H1 (cell line): ENCODE data around the gene SLC32A1. TPM values are rescaled to one million over a fixed set of nuclear protein-coding genes. Genes with fewer than 3 reads are reported as not detected.

ENCODE experiments used
- CTCF ChIA-PET: fragments of 300-600 bp; sonication (Branson Sonifier 250); formaldehyde crosslinking; loops from one replicate; lab custom pipeline; 2021; ENCODE audit not compliant: partially characterized antibody; lab: Charles Lee
- POLR2A ChIA-PET: fragments of 300-600 bp; sonication (Branson Sonifier 250); formaldehyde crosslinking; loops from one replicate; lab custom pipeline; 2021; ENCODE audit warnings: inconsistent platforms; ENCODE audit not compliant: partially characterized antibody; lab: Charles Lee
- DNase-seq, 2 experiments: peaks; one replicate each; pipeline versions ENCODE4 v3.0.0 to v3.0.0-alpha.2; 2010 to 2022; ENCODE audit warnings: low spot score in 2 of 2, low read depth in 1 of 2, mixed read lengths in 1 of 2
- FAIRE-seq: peaks from 2 replicates; lab custom pipeline; 2011; peaks lifted over from hg19 to GRCh38; lab: Jason Lieb, UNC
- H2AFZ ChIP-seq: 2 replicates; pipeline ENCODE4 v1.8.1; 2012; ENCODE audit warnings: low read length, inconsistent platforms
- H2AK5ac ChIP-seq: 2 replicates; pipeline ENCODE4 v1.6.1; 2013; ENCODE audit warnings: low read depth, low read length
- H2BK120ac ChIP-seq: replicated peaks from 2 replicates; pipeline ENCODE3; 2013; ENCODE audit warnings: low read depth, low read length, inconsistent platforms
- H2BK12ac ChIP-seq: 2 replicates; pipeline ENCODE4 v1.6.1; 2013; ENCODE audit warnings: low read depth, low read length
- H2BK15ac ChIP-seq: 2 replicates; pipeline ENCODE4 v1.6.1; 2013; ENCODE audit warnings: low read length
- H2BK20ac ChIP-seq: 2 replicates; pipeline ENCODE4 v1.6.1; 2013; ENCODE audit warnings: low read length
- H2BK5ac ChIP-seq: 2 replicates; pipeline ENCODE4 v1.6.1; 2013; ENCODE audit warnings: low read depth, low read length
- H3K14ac ChIP-seq: 2 replicates; pipeline ENCODE4 v1.6.1; 2013; ENCODE audit warnings: inconsistent platforms; ENCODE audit not compliant: insufficient read length
- H3K18ac ChIP-seq: 2 replicates; pipeline ENCODE4 v1.6.1; 2013; ENCODE audit warnings: low read length; ENCODE audit errors: extremely low read depth
- H3K23ac ChIP-seq: 2 replicates; pipeline ENCODE4 v1.6.1; 2013; ENCODE audit warnings: inconsistent platforms; ENCODE audit not compliant: insufficient read length
- H3K23me2 ChIP-seq: 2 replicates; pipeline ENCODE4 v1.6.1; 2013; ENCODE audit warnings: low read depth, low read length
- H3K27ac ChIP-seq: 2 replicates; pipeline ENCODE4 v1.6.1; 2011; ENCODE audit warnings: low read depth, low read length, inconsistent platforms
- H3K27me3 ChIP-seq, 4 experiments: replicated peaks in 1 of 4; 1 replicate in 1 of 4; 2 replicates in 3 of 4; pipeline versions ENCODE4 v1.6.1 to v1.8.1; 2011 to 2013; ENCODE audit warnings: low read length in 3 of 4, mild to moderate bottlenecking in 3 of 4, inconsistent platforms in 2 of 4, mixed read lengths in 2 of 4, moderate library complexity in 1 of 4; ENCODE audit not compliant: control insufficient read depth in 3 of 4, insufficient read depth in 3 of 4; ENCODE audit errors: extremely low read depth in 1 of 4
- H3K36me3 ChIP-seq, 4 experiments: 2 replicates each; pipeline versions ENCODE4 v1.6.1 to v1.8.1; 2011 to 2013; ENCODE audit warnings: mild to moderate bottlenecking in 4 of 4, low read length in 3 of 4, moderate library complexity in 2 of 4, control low read depth in 1 of 4, inconsistent platforms in 1 of 4; ENCODE audit not compliant: insufficient read depth in 4 of 4, control insufficient read depth in 2 of 4
- H3K4ac ChIP-seq: replicated peaks from 2 replicates; pipeline ENCODE3; 2013; ENCODE audit warnings: low read length, low read depth, mixed read lengths, inconsistent platforms; ENCODE audit not compliant: insufficient read length
- H3K4me1 ChIP-seq, 4 experiments: replicated peaks in 1 of 4; 1 replicate in 1 of 4; 2 replicates in 3 of 4; pipeline versions ENCODE4 v1.6.1 to v1.8.1; 2011 to 2013; ENCODE audit warnings: low read length in 3 of 4, inconsistent platforms in 2 of 4, mixed read lengths in 1 of 4; ENCODE audit not compliant: insufficient read depth in 4 of 4, control insufficient read depth in 3 of 4
- H3K4me2 ChIP-seq, 2 experiments: 2 replicates each; pipeline versions ENCODE4 v1.6.1 to v1.8.1; 2011 to 2013; ENCODE audit warnings: low read depth in 2 of 2, low read length in 2 of 2, control low read depth in 1 of 2, inconsistent platforms in 1 of 2, mild to moderate bottlenecking in 1 of 2; ENCODE audit not compliant: insufficient read depth in 1 of 2
- H3K4me3 ChIP-seq, 4 experiments: fragments of 200-600, 300-600 bp in 1 of 4; sonication (generic), shearing (Covaris generic), sonication (Bioruptor Twin) in 1 of 4; 2 replicates each; pipeline versions ENCODE4 v1.5.1 to v1.8.1; 2011 to 2016; ENCODE audit warnings: low read length in 4 of 4, low read depth in 3 of 4, control low read depth in 2 of 4, inconsistent platforms in 2 of 4, mild to moderate bottlenecking in 2 of 4, mixed read lengths in 1 of 4, moderate library complexity in 1 of 4; ENCODE audit not compliant: insufficient read depth in 2 of 4; ENCODE audit errors: extremely low read depth in 1 of 4
- H3K56ac ChIP-seq: replicated peaks from 2 replicates; pipeline ENCODE3; 2013; ENCODE audit warnings: low read depth, mild to moderate bottlenecking, mixed read lengths, low read length, inconsistent platforms; ENCODE audit not compliant: insufficient read length
- H3K79me1 ChIP-seq: 2 replicates; pipeline ENCODE4 v1.6.1; 2013; ENCODE audit warnings: low read depth, low read length, control low read depth
- H3K79me2 ChIP-seq, 2 experiments: 2 replicates each; pipeline versions ENCODE4 v1.6.1 to v1.8.1; 2012 to 2013; ENCODE audit warnings: low read length in 2 of 2, mild to moderate bottlenecking in 2 of 2, inconsistent platforms in 1 of 2; ENCODE audit not compliant: insufficient read depth in 2 of 2, control insufficient read depth in 1 of 2
- H3K9ac ChIP-seq, 4 experiments: replicated peaks in 1 of 4; 1 replicate in 1 of 4; 2 replicates in 3 of 4; pipeline versions ENCODE4 v1.6.1 to v1.8.1; 2011 to 2013; ENCODE audit warnings: low read depth in 3 of 4, low read length in 3 of 4, control low read depth in 2 of 4, mild to moderate bottlenecking in 2 of 4, moderate library complexity in 2 of 4, inconsistent platforms in 1 of 4; ENCODE audit errors: extremely low read depth in 1 of 4
- H3K9me3 ChIP-seq, 2 experiments: 2 replicates each; pipeline versions ENCODE4 v1.6.1 to v1.8.1; 2012 to 2013; ENCODE audit warnings: mild to moderate bottlenecking in 2 of 2, moderate library complexity in 2 of 2, control low read depth in 1 of 2, inconsistent platforms in 1 of 2, low read depth in 1 of 2, low read length in 1 of 2, mixed read lengths in 1 of 2; ENCODE audit not compliant: insufficient read depth in 2 of 2
- H4K20me1 ChIP-seq, 2 experiments: replicated peaks in 1 of 2; 2 replicates each; pipeline versions ENCODE3 to v1.8.1; 2011 to 2013; ENCODE audit warnings: inconsistent platforms in 2 of 2, low read length in 2 of 2, mild to moderate bottlenecking in 1 of 2; ENCODE audit not compliant: insufficient read depth in 2 of 2, control insufficient read depth in 1 of 2
- H4K5ac ChIP-seq: 2 replicates; pipeline ENCODE4 v1.6.1; 2013; ENCODE audit warnings: low read length, low read depth, mixed read lengths, inconsistent platforms; ENCODE audit not compliant: insufficient read length
- H4K8ac ChIP-seq: 2 replicates; pipeline ENCODE4 v1.8.0; 2013; ENCODE audit warnings: mild to moderate bottlenecking, moderate library complexity, low read length, inconsistent platforms; ENCODE audit not compliant: insufficient read depth; ENCODE audit errors: extremely low read depth
- H4K91ac ChIP-seq: replicated peaks from 2 replicates; pipeline ENCODE3; 2013; ENCODE audit warnings: low read length, mixed read lengths, inconsistent platforms; ENCODE audit not compliant: insufficient read length
- ATF3 ChIP-seq: IDR thresholded peaks from 2 replicates; pipeline ENCODE4 v1.6.1; 2011; ENCODE audit warnings: low read depth, mild to moderate bottlenecking, low read length; ENCODE audit not compliant: insufficient read depth
- EP300 ChIP-seq, 2 experiments: IDR thresholded peaks; 1 replicate in 1 of 2; 2 replicates in 1 of 2; pipeline ENCODE4 v1.6.1; 2011 to 2012; ENCODE audit warnings: low read depth in 2 of 2, low read length in 2 of 2, mild to moderate bottlenecking in 2 of 2, borderline replicate concordance in 1 of 2, inconsistent platforms in 1 of 2, moderate library complexity in 1 of 2
- WGBS, 2 experiments: shearing (Covaris generic) in 1 of 2; methylation state at CpG; one replicate each; pipeline versions ENCODE4 v1.1.6 to v1.1.7; 2013 to 2015; ENCODE audit warnings: low lambda C conversion rate in 2 of 2, mixed read lengths in 2 of 2, inconsistent platforms in 1 of 2, low coverage in 1 of 2, missing lambda C conversion rate in 1 of 2; ENCODE audit not compliant: insufficient replicate concordance in 2 of 2, insufficient coverage in 1 of 2, insufficient read length in 1 of 2; ENCODE audit errors: extremely low coverage in 1 of 2, missing lambda C conversion rate in 1 of 2; 5-methylcytosine and 5-hydroxymethylcytosine counted together
- polyA plus RNA-seq, 7 experiments: library from polyadenylated mRNA; depleted of rRNA in 3 of 7; stranded (reverse) in 5 of 7; unstranded in 2 of 7; fragments of >200 nt in 5 of 7; fragments of 200-250 nt in 2 of 7; gene quantifications; 1 replicate in 5 of 7; 2 replicates in 1 of 7; 4 replicates in 1 of 7; pipeline versions ENCODE4 v1.2.1 to v1.2.3, GENCODE V29; 2011 to 2013; ENCODE audit warnings: missing spikeins in 2 of 7, mixed read lengths in 2 of 7
- total RNA-seq: library from RNA; stranded (reverse); fragmentation: NEBNext Ultra II Directional; extraction: Animal tissue kit (Norgen Biotek cat#: 25700); gene quantifications from 2 replicates; pipeline ENCODE4 v1.2.1, GENCODE V29; 2021

Gene SLC32A1
- total and polyA plus RNA-seq, 2 of the 8 experiments (the other 6 are each of a cell fraction or from before 2014, with no cell fraction given), result 0.09 to 0.15 TPM

GRCh38 chr20:38766071-38766470, 41.8 kb downstream of the SLC32A1 start:
- no peak overlapping the region for H2BK120ac ChIP-seq
- 0 out of 7 replicates have a peak, but pooled peaks cover 0 to 2% (median 0%) of the 10 kb centered on the region in 4 experiments for H3K4me1 ChIP-seq
- no peak overlapping the region for H4K91ac ChIP-seq
- FAIRE-seq (no peak), DNase-seq (no peak)
- H3K36me3 ChIP-seq, result peaks cover 2 to 42% (median 17%) of the 10 kb centered on the region in 4 experiments; a peak in 7 of 8 replicates
- no peak overlapping the region for H3K18ac ChIP-seq
- no peak overlapping the region for H3K4me2 ChIP-seq
- no peaks in the 10 kb centered on the region for H3K27me3 ChIP-seq
- 95% methylated on average over 4 of the region's 4 CpGs; no CpG with 5 or more reads in 1 of the 2 experiments for WGBS, 2 experiments
- H2BK15ac ChIP-seq, result no peak overlapping the region
- no peaks in the 10 kb centered on the region for H3K9me3 ChIP-seq
- no peak overlapping the region for H2BK5ac ChIP-seq
- H3K23me2 ChIP-seq, result no peaks in the 10 kb centered on the region
- no peak overlapping the region for H2BK12ac ChIP-seq
- CTCF ChIA-PET, result interaction anchor here (0.9 to 2.5 kb wide), 7 partner anchors 9 to 113 kb away, joined by 3 to 18 read pairs (median 3); no protein-coding TSS in a partner anchor
- no peaks in the 10 kb centered on the region for H3K79me2 ChIP-seq
- POLR2A ChIA-PET, result interaction anchor here (2.4 kb wide), 1 partner anchor 13 kb away, joined by 13 read pairs; no protein-coding TSS in a partner anchor
- no peak overlapping the region for H3K9ac ChIP-seq
- H3K4ac ChIP-seq, result no peak overlapping the region
- no peak overlapping the region for H3K4me3 ChIP-seq
- no peak overlapping the region for H3K56ac ChIP-seq
- H4K20me1 ChIP-seq, result no peaks in the 10 kb centered on the region
- no peaks in the 10 kb centered on the region; the same call in 1 of the 2 replicates for H3K79me1 ChIP-seq
- H2AK5ac ChIP-seq, result no peak overlapping the region
- H3K27ac ChIP-seq, result no peak overlapping the region
- no peak overlapping the region for H2BK20ac ChIP-seq
- no peak overlapping the region for H4K5ac ChIP-seq
- no peak overlapping the region for H3K23ac ChIP-seq
- no peak overlapping the region for H4K8ac ChIP-seq
- H3K14ac ChIP-seq, result no peak overlapping the region
- no peak overlapping the region for H2AFZ ChIP-seq
- no peak for TF ChIP-seq ATF3
- TF ChIP-seq EP300 (IDR thresholded peaks at IDR 0.05; ENCODE audit: borderline replicate concordance in 1 of 2, low read depth in 2 of 2, low read length in 2 of 2), result no peak
